ENCODE measurements around the gene CARD9.

- TF ChIP-seq CTCF (IDR thresholded peaks at IDR 0.05): no peak
- TF ChIP-seq POLR2A (IDR thresholded peaks at IDR 0.05): no peak
Observed at GRCh38 chr9:136349546-136349945, 23.9 kb downstream of the CARD9 start.

Data from esophagus squamous epithelium (tissue), 4 donors.